Ascending aorta (tissue), 2 donors: Measurements from ENCODE around the gene TERB1. TPM values are rescaled to one million over a fixed set of nuclear protein-coding genes. Genes with fewer than 3 reads are reported as not detected.

Experiments used
- DNase-seq, 2 donors: peaks; one replicate each; pipeline ENCODE4 v3.0.0-alpha.2; 2019; ENCODE audit warnings: low spot score in 2 of 2
- H3K27ac ChIP-seq, 2 donors: fragments of 200-600 bp; sonication (generic); one replicate each; pipeline ENCODE4 v1.5.1; 2016 to 2017; ENCODE audit warnings: mild to moderate bottlenecking in 1 of 2
- H3K27me3 ChIP-seq: fragments of 200-600 bp; sonication (generic); one replicate; pipeline ENCODE4 v1.5.1; 2017
- H3K36me3 ChIP-seq, 2 donors: fragments of 200-600 bp; sonication (generic); one replicate each; pipeline ENCODE4 v1.5.1; 2016
- H3K4me1 ChIP-seq, 2 donors: fragments of 200-600 bp; sonication (generic); one replicate each; pipeline ENCODE4 v1.5.1; 2016 to 2017; ENCODE audit warnings: mild to moderate bottlenecking in 1 of 2
- H3K4me3 ChIP-seq, 2 donors: fragments of 200-600 bp; sonication (generic); one replicate each; pipeline ENCODE4 v1.5.1; 2016 to 2017; ENCODE audit warnings: mild to moderate bottlenecking in 1 of 2
- H3K9me3 ChIP-seq, 2 donors: fragments of 200-600 bp; sonication (generic); one replicate each; pipeline ENCODE4 v1.5.1; 2016
- intact Hi-C: fragments of 100-400 bp; cut with DNase I; formaldehyde crosslinking; loops from one replicate; pipeline ENCODE4 v1.15.1; 2023
- total RNA-seq: library from RNA; depleted of rRNA; stranded (reverse); fragments of >200 nt; gene quantifications from one replicate; pipeline ENCODE4 v1.1.0, GENCODE V29; 2016
- TF ChIP-seq, protein P1 (sequence below), 3 experiments: fragments of 200-600 bp in 2 of 3; fragments of 450-650 bp in 1 of 3; sonication (generic) in 2 of 3; IDR thresholded peaks; one replicate each; pipeline ENCODE4 v1.5.1; 2016 to 2019; ENCODE audit warnings: antibody characterized with exemption in 3 of 3, mild to moderate bottlenecking in 1 of 3, moderate library complexity in 1 of 3

The TERB1 gene
- total RNA-seq: not detected

- no peak within 1 kb of the TSS for H3K4me3 ChIP-seq
- no peaks in the 10 kb centered on the region for H3K9me3 ChIP-seq
- TF ChIP-seq, protein P1, sequence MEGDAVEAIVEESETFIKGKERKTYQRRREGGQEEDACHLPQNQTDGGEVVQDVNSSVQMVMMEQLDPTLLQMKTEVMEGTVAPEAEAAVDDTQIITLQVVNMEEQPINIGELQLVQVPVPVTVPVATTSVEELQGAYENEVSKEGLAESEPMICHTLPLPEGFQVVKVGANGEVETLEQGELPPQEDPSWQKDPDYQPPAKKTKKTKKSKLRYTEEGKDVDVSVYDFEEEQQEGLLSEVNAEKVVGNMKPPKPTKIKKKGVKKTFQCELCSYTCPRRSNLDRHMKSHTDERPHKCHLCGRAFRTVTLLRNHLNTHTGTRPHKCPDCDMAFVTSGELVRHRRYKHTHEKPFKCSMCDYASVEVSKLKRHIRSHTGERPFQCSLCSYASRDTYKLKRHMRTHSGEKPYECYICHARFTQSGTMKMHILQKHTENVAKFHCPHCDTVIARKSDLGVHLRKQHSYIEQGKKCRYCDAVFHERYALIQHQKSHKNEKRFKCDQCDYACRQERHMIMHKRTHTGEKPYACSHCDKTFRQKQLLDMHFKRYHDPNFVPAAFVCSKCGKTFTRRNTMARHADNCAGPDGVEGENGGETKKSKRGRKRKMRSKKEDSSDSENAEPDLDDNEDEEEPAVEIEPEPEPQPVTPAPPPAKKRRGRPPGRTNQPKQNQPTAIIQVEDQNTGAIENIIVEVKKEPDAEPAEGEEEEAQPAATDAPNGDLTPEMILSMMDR (IDR thresholded peaks at IDR 0.05): no peak
- intact Hi-C loops: no loop called here
- DNase-seq: no peak
- no peak within 1 kb of the TSS for H3K27ac ChIP-seq
- H3K4me1 ChIP-seq: no peaks in the 10 kb centered on the region
- no peaks in the 10 kb centered on the region for H3K27me3 ChIP-seq
- peaks cover 39 to 48% of the 10 kb centered on the region in 2 donors for H3K36me3 ChIP-seq
Observed at GRCh38 chr16:66801320-66802105, at the start of gene TERB1. TERB1 (minus strand) TSS chr16:66801584; CDS start chr16:66796798, 4,786 bp downstream.

- Histone ChIP-seq H3K4me3 (no peak overlapping the region), H3K36me3 (no peaks in the 10 kb centered on the region), H3K27me3 (peaks cover 4% of the 10 kb centered on the region), H3K9me3 (no peaks in the 10 kb centered on the region), H3K27ac (no peak overlapping the region), H3K4me1 (peaks cover 0 to 5% of the 10 kb centered on the region in 2 donors)
- no peak for DNase-seq
- intact Hi-C loops: no loop called here
- TF ChIP-seq, protein P1 (IDR thresholded peaks at IDR 0.05): no peak
Observed at GRCh38 chr16:66850115-66850815, 48.9 kb upstream of the TERB1 start.

DNA sequence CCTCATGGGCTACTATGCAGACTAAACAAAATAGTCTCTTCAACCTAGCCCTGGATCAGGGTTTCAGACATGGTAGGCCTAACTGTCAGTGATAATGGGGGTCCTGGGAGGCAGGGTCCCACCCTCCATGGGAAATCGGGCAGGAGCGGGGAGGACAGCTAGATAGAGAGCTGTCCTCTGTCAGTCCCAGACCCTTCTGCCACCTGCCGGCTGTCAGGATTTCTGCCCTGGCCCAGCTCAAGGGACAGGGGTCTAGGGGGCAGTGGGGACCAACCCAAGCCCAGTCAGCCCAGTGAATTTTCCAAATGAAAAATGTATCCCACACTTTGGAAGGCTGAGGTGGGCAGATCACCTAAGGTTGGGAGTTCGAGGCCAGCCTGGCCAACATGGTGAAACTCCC lies 48.2 kb upstream of the TERB1 start:
- peaks cover 5 to 12% of the 10 kb centered on the region in 2 donors for H3K4me1 ChIP-seq
- peaks cover 10% of the 10 kb centered on the region for H3K27me3 ChIP-seq
- H3K9me3 ChIP-seq: no peaks in the 10 kb centered on the region
- no peak overlapping the region for H3K27ac ChIP-seq
- intact Hi-C loops: no loop called here
- H3K4me3 ChIP-seq: no peak overlapping the region
- DNase-seq: peak in 1 of 2 donors; percentile 21
- TF ChIP-seq, protein P1 (IDR thresholded peaks at IDR 0.05): no peak
- H3K36me3 ChIP-seq: no peaks in the 10 kb centered on the region

DNA sequence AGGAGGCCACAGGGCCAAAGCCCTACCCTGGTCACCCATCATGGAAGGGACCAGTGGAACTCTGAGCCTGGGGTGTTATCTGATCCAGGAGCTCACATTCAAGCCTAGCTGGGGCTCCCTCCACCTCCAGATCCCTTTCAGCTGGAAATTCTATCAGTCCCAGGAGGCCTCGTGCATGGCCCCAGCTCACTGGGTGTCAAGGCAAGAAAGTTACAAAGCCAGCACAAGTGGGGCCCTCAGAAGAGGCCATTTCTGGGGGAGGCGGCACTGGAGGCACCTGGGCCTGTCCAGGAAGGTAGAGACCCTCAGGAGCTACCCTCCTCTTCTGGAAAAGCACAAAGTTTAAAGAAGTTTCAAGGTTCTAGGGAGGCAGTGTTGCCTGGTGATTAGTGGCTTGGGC lies 47.6 kb upstream of the TERB1 start:
- Histone ChIP-seq H3K27ac (no peak overlapping the region), H3K36me3 (no peaks in the 10 kb centered on the region), H3K27me3 (peaks cover 15% of the 10 kb centered on the region), H3K4me3 (no peak overlapping the region), H3K9me3 (no peaks in the 10 kb centered on the region), H3K4me1 (peaks cover 8 to 17% of the 10 kb centered on the region in 2 donors)
- TF ChIP-seq, protein P1 (IDR thresholded peaks at IDR 0.05): no peak
- DNase-seq: peak in 1 of 2 donors; percentile 47
- intact Hi-C loops: no loop called here

GRCh38 chr16:66848172-66848571 lies 46.8 kb upstream of the TERB1 start:
- Histone ChIP-seq H3K36me3 (no peaks in the 10 kb centered on the region), H3K4me3 (no peak overlapping the region), H3K27me3 (peaks cover 15% of the 10 kb centered on the region), H3K4me1 (peaks cover 8 to 18% of the 10 kb centered on the region in 2 donors), H3K9me3 (no peaks in the 10 kb centered on the region), H3K27ac (no peak overlapping the region)
- DNase-seq: no peak
- TF ChIP-seq, protein P1 (IDR thresholded peaks at IDR 0.05): no peak
- intact Hi-C loops: no loop called here
